GM19452 (cell line): ENCODE measurements around the gene CEMP1.
"Not testable (repeated sequence)": the region's sequence is repeated elsewhere in the genome, so short reads cannot be mapped to it uniquely, and the experiment has no call there.

Source experiments
- ATAC-seq: cut with Tn5 transposase; IDR thresholded peaks from one replicate; pipeline ENCODE4 v1.9.1; 2021; ENCODE audit not compliant: unreplicated experiment

CEMP1 gene

GRCh38 chr16:2537451-2538379 lies 6.5 kb upstream of the CEMP1 start, which contains the start of gene PDPK1:
Gene PDPK1 (plus strand): TSS chr16:2538021. CDS start chr16:2538113, 92 bp downstream.
- ATAC-seq: peak; percentile 75

- no peak for ATAC-seq
Observed at GRCh38 chr16:2535625-2536013, 4.4 kb upstream of the CEMP1 start.

GRCh38 chr16:2534335-2534734 lies 3.1 kb upstream of the CEMP1 start:
- ATAC-seq: not testable (repeated sequence)

- no peak for ATAC-seq
Observed at GRCh38 chr16:2533912-2534311, 2.7 kb upstream of the CEMP1 start.

GRCh38 chr16:2533142-2533755 lies 2.0 kb upstream of the CEMP1 start:
- ATAC-seq: not testable (repeated sequence)

- no peak for ATAC-seq
Observed at GRCh38 chr16:2532494-2533141, 1.4 kb upstream of the CEMP1 start.

- ATAC-seq: peak; percentile 84
Observed at GRCh38 chr16:2531696-2532493, 687 bp upstream of the CEMP1 start.

- no peak for ATAC-seq
Observed at GRCh38 chr16:2530629-2531318, 434 bp downstream of the CEMP1 start.

GRCh38 chr16:2529961-2530628 lies 1.1 kb downstream of the CEMP1 start:
- ATAC-seq: no peak

- ATAC-seq: no peak
Observed at GRCh38 chr16:2529061-2529931, 1.9 kb downstream of the CEMP1 start.

- ATAC-seq: no peak
Observed at GRCh38 chr16:2528161-2529060, 2.8 kb downstream of the CEMP1 start.

GRCh38 chr16:2527784-2528100 lies 3.5 kb downstream of the CEMP1 start:
- no peak for ATAC-seq

- ATAC-seq: no peak
Observed at GRCh38 chr16:2527071-2527783, 4.0 kb downstream of the CEMP1 start.

GRCh38 chr16:2526135-2526534 lies 5.1 kb downstream of the CEMP1 start:
- ATAC-seq: no peak

- no peak for ATAC-seq
Observed at GRCh38 chr16:2524339-2524938, 6.8 kb downstream of the CEMP1 start.

- ATAC-seq: no peak
Observed at GRCh38 chr16:2523801-2524231, 7.4 kb downstream of the CEMP1 start.
